Immature natural killer cell (primary cell): Measurements from ENCODE around the gene FRMD4A. TPM values are rescaled to one million over a fixed set of nuclear protein-coding genes. Genes with fewer than 3 reads are reported as not detected.
A peak's percentile ranks its signal among the peaks of the same experiment; 100 is the strongest.

Experiments
- DNase-seq, 3 donors: peaks; one replicate each; pipeline ENCODE4 v3.0.0; 2022; ENCODE audit warnings: mixed read lengths in 1 of 3
- H3K27ac Mint-ChIP-seq, 6 donors: one replicate each; pipeline ENCODE4 v1.8.0; 2020; ENCODE audit warnings: mixed read lengths in 6 of 6, mild to moderate bottlenecking in 5 of 6, inconsistent platforms in 4 of 6, moderate library complexity in 3 of 6
- H3K27me3 Mint-ChIP-seq, 3 donors: one replicate each; pipeline ENCODE4 v1.8.0; 2020 to 2021; ENCODE audit warnings: low read depth in 3 of 3, mild to moderate bottlenecking in 3 of 3, mixed read lengths in 3 of 3, moderate library complexity in 3 of 3, inconsistent platforms in 1 of 3
- H3K36me3 Mint-ChIP-seq, 3 donors: one replicate each; pipeline ENCODE4 v1.8.0; 2020; ENCODE audit warnings: mixed read lengths in 3 of 3, inconsistent platforms in 2 of 3, mild to moderate bottlenecking in 2 of 3
- H3K4me1 Mint-ChIP-seq, 2 donors: one replicate each; pipeline ENCODE4 v1.8.0; 2020; ENCODE audit warnings: inconsistent platforms in 2 of 2, mild to moderate bottlenecking in 2 of 2, mixed read lengths in 2 of 2, moderate library complexity in 1 of 2
- H3K4me3 Mint-ChIP-seq, 5 donors: one replicate each; pipeline ENCODE4 v1.8.0; 2020; ENCODE audit warnings: mild to moderate bottlenecking in 5 of 5, mixed read lengths in 5 of 5, inconsistent platforms in 3 of 5, moderate library complexity in 3 of 5
- H3K9me3 Mint-ChIP-seq, 6 donors: one replicate each; pipeline ENCODE4 v1.8.0; 2020; ENCODE audit warnings: mild to moderate bottlenecking in 6 of 6, mixed read lengths in 6 of 6, inconsistent platforms in 4 of 6, moderate library complexity in 3 of 6
- polyA plus RNA-seq, 3 donors: library from polyadenylated mRNA; unstranded; fragments of 300-500 nt; fragmentation: Illumina TruSeq; gene quantifications; one replicate each; pipeline ENCODE4 v1.2.3, GENCODE V29; 2021

The FRMD4A gene
- polyA plus RNA-seq, 3 donors from 2014 or later: 0.48 TPM; not detected in 2

DNA sequence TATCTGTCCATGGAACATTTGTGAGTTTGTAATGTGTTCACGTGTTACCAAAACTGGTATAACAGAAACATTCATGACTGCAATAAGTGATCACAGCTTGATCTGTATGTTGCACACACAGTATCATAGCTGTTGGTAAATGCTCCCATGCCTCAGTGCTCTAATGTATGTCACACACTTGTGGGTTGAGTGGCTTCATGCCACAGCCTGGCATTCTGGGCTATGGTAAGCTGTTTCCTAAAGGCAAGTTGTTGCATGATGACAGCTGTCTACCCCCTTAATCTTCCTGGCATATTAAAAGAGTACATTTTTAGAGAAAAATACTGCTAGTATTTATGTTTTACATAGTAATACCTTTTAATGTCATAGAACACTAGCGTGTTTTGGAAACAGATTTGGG lies 708.8 kb downstream of the FRMD4A start:
- Mint-ChIP-seq H3K4me1 (no peaks in the 10 kb centered on the region), H3K36me3 (peaks cover 15 to 40% (median 22%) of the 10 kb centered on the region in 3 donors), H3K9me3 (no peaks in the 10 kb centered on the region), H3K27me3 (no peaks in the 10 kb centered on the region), H3K4me3 (no peak overlapping the region), H3K27ac (no peak overlapping the region)
- no peak for DNase-seq

- Mint-ChIP-seq H3K9me3 (no peaks in the 10 kb centered on the region), H3K4me1 (no peaks in the 10 kb centered on the region), H3K4me3 (no peak overlapping the region), H3K36me3 (peaks cover 37 to 69% (median 41%) of the 10 kb centered on the region in 3 donors), H3K27ac (no peak overlapping the region), H3K27me3 (no peaks in the 10 kb centered on the region)
- no peak for DNase-seq
These were observed 713.6 kb downstream of the FRMD4A start for GRCh38 chr10:13617116-13617515.

DNA sequence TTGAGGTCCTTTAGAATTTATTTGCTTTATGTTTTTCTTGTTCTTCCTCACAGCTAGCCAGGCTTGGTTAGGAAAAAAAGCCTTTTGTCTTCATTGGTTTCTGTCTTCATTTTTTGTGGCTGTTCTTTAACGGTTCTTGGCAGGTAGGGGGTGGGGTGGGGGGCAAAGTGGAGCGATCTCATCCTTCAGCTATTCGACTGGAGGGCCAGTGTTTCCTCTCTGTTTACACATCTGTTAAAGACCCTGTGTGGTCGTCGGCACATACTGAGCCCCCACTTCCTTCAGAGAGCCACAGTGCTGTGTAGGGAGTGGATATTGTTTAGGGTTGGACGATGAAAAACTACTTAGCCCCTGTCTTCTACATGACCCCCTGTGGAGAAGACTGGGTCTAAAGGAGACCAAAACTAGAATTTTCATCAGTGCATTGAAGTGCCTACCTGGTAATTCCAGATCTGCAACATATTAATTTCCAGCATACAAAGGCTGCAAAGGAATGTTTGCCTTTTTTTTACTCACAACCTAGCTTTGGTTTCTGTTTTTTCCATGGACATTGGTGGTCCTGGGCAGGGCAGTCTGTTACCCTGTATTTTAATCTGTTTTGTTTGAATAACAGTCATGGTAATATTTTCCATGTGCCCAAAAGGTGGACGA lies 714.9 kb downstream of the FRMD4A start:
- H3K36me3 Mint-ChIP-seq: peaks cover 42 to 74% (median 48%) of the 10 kb centered on the region in 3 donors

DNA sequence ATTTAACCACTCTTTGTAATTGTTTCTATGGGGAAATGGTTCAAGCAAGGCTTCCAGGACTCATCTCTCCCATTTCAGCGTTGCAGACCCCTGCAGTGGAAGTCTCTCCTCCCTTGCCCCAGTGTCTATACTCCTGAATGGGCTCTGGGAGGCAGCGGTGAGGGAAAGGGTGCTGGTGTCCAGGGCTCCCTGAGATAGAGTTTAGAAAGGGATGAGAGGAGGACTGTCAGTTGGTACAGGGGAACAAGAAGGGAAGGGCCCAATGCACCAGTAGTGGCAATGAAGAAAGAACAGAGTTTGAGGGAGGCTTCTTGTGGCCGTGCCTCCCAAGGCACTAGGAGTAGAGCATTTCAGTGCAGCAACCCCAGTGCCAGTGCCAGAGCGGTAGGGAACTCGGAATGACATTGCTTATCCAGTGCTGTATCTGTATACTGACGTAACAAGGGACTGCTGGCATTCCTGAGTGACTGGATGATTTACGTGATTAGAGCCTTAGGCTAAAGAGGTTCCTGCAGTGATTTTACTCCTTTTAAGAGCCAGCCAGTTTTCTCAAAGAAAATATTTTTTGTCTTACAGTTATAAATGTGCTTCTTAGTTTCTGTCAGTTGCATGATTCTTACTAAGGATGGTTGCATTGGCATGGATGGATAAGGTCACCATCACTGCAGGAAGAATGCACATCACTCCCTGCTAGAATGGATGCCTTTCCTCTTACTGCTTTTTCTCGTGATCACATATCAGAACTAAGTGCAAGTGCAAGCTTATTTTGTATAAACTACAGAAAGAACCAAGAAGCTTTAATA lies 716.0 kb downstream of the FRMD4A start:
- H3K27me3 Mint-ChIP-seq: no peaks in the 10 kb centered on the region
- no peaks in the 10 kb centered on the region for H3K4me1 Mint-ChIP-seq
- H3K27ac Mint-ChIP-seq: no peak overlapping the region
- H3K4me3 Mint-ChIP-seq: no peak overlapping the region
- DNase-seq: no peak
- peaks cover 46 to 73% (median 49%) of the 10 kb centered on the region in 3 donors for H3K36me3 Mint-ChIP-seq
- no peaks in the 10 kb centered on the region for H3K9me3 Mint-ChIP-seq

More for the DNA sequence above, 714.9 kb downstream of the FRMD4A start:
- no peaks in the 10 kb centered on the region for H3K27me3 Mint-ChIP-seq
- H3K9me3 Mint-ChIP-seq: no peaks in the 10 kb centered on the region
- DNase-seq: no peak
- H3K4me3 Mint-ChIP-seq: no peak overlapping the region
- no peak overlapping the region for H3K27ac Mint-ChIP-seq
- H3K4me1 Mint-ChIP-seq: no peaks in the 10 kb centered on the region

GRCh38 chr10:13613519-13613918 lies 717.2 kb downstream of the FRMD4A start:
- H3K4me1 Mint-ChIP-seq: no peaks in the 10 kb centered on the region
- peaks cover 43 to 68% (median 54%) of the 10 kb centered on the region in 3 donors for H3K36me3 Mint-ChIP-seq
- H3K27me3 Mint-ChIP-seq: no peaks in the 10 kb centered on the region
- H3K9me3 Mint-ChIP-seq: no peaks in the 10 kb centered on the region
- no peak overlapping the region for H3K27ac Mint-ChIP-seq
- no peak overlapping the region for H3K4me3 Mint-ChIP-seq
- DNase-seq: no peak

GRCh38 chr10:13612654-13613373 lies 717.9 kb downstream of the FRMD4A start:
- H3K27me3 Mint-ChIP-seq: no peaks in the 10 kb centered on the region
- no peaks in the 10 kb centered on the region for H3K4me1 Mint-ChIP-seq
- DNase-seq: no peak
- H3K9me3 Mint-ChIP-seq: no peaks in the 10 kb centered on the region
- peak overlapping the region in 1 of 6 donors; percentile 53 for H3K27ac Mint-ChIP-seq
- H3K4me3 Mint-ChIP-seq: no peak overlapping the region
- peaks cover 39 to 67% (median 54%) of the 10 kb centered on the region in 3 donors for H3K36me3 Mint-ChIP-seq

DNA sequence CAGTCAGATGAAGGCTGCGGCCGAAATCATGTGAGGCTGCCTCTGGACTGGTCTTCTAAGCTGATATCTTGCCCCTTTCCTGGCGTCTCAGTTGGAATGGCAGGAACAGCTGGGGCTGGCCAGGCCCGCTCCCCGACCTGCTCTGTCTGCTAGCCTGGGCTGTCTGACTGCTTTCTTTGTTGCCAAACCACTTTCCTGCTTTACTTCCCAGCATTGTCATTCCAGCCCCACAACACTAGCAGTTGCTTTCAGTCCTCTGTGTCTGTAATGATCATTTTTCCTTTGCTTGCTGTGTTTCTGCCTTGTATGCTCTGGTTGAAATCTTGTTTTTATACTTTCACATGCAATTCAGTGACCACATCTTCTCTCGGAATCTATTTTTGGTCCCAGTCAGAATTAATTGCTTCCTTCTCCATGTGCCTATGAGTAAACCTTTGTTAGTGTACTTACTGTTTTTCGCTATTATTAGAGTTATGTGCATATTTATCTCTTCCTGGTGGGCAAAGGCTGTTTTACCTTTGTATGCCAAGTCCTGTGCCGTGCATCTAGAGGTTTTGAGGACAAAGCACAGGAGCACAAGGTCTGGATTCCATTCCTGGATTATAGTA lies 722.4 kb downstream of the FRMD4A start:
- H3K4me1 Mint-ChIP-seq: peaks cover 0 to 3% of the 10 kb centered on the region in 2 donors
- H3K9me3 Mint-ChIP-seq: no peaks in the 10 kb centered on the region
- H3K27ac Mint-ChIP-seq: no peak overlapping the region
- no peaks in the 10 kb centered on the region for H3K27me3 Mint-ChIP-seq
- H3K36me3 Mint-ChIP-seq: peaks cover 28 to 48% (median 42%) of the 10 kb centered on the region in 3 donors
- no peak for DNase-seq
- no peak overlapping the region for H3K4me3 Mint-ChIP-seq

DNA sequence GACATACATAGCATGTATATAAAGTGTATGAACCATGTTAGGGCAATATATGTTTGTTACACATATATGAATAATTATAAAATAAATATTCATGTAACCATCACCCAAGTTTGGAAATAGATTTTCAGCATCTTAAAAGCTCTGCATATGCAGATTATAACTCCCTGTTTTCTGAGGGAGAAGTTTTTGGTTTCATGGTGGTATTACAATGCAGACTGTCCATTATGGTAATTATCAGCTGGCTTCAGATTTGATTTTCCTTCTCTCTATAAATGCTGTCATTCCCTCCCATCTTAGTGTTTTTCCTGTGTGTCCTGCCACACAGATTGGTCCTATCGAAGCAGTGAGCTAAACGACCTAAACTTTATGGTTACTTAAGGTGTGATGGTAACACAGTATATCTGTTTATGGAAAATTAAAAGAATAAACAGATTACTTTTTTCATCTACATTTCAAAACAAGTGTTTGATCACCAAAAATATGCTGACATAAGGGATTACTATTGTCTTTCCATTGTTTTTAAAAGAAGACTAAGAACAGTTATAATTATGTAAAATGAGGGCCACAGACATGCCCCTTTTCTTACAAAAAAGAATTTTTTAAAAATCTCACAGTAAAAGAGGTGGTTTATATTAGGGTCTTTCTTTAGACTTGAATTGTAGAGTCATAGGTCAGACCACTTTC lies 726.2 kb downstream of the FRMD4A start:
- Mint-ChIP-seq H3K9me3 (no peaks in the 10 kb centered on the region), H3K4me1 (peaks cover 3 to 4% of the 10 kb centered on the region in 2 donors), H3K36me3 (peaks cover 20 to 44% (median 26%) of the 10 kb centered on the region in 3 donors), H3K4me3 (no peak overlapping the region), H3K27me3 (no peaks in the 10 kb centered on the region), H3K27ac (no peak overlapping the region)
- DNase-seq: no peak

GRCh38 chr10:13597909-13598308 lies 732.8 kb downstream of the FRMD4A start:
- peaks cover 10 to 37% of the 10 kb centered on the region in 2 donors for H3K4me1 Mint-ChIP-seq
- no peak for DNase-seq
- no peaks in the 10 kb centered on the region for H3K27me3 Mint-ChIP-seq
- no peaks in the 10 kb centered on the region for H3K9me3 Mint-ChIP-seq
- peaks cover 14 to 39% (median 20%) of the 10 kb centered on the region in 3 donors for H3K36me3 Mint-ChIP-seq
- no peak overlapping the region for H3K4me3 Mint-ChIP-seq
- H3K27ac Mint-ChIP-seq: no peak overlapping the region

- peaks cover 14 to 56% of the 10 kb centered on the region in 2 donors for H3K4me1 Mint-ChIP-seq
- DNase-seq: no peak
- H3K27ac Mint-ChIP-seq: no peak overlapping the region
- no peaks in the 10 kb centered on the region for H3K27me3 Mint-ChIP-seq
- H3K4me3 Mint-ChIP-seq: no peak overlapping the region
- no peaks in the 10 kb centered on the region for H3K9me3 Mint-ChIP-seq
- H3K36me3 Mint-ChIP-seq: peaks cover 8 to 32% (median 17%) of the 10 kb centered on the region in 3 donors
These were observed 736.1 kb downstream of the FRMD4A start for GRCh38 chr10:13594641-13595040.
